GM12878 (cell line): ENCODE results near the gene GVQW3. TPM values are rescaled to one million over a fixed set of nuclear protein-coding genes. Genes with fewer than 3 reads are reported as not detected.

Source experiments
- ATAC-seq: fragments of 200-7000 bp; cut with Tn5 transposase; 3 replicates; pipeline ENCODE4 v1.9.1; 2020; ENCODE audit warnings: mild to moderate bottlenecking, moderate library complexity
- BruUV-seq: library from RNA; stranded (reverse); fragments of 400-500 nt; replicated peaks from 2 replicates; lab custom pipeline; 2021; lab: Mats Ljungman, UMichigan
- CTCF ChIA-PET: fragments of 300-600 bp; sonication (Branson Sonifier 250); formaldehyde crosslinking; extraction: SDS; loops from one replicate; lab custom pipeline; 2021; ENCODE audit warnings: inconsistent platforms; lab: Yijun Ruan, JAX
- POLR2A ChIA-PET: fragments of 350-600 bp; formaldehyde crosslinking; extraction: SDS; loops from one replicate; lab custom pipeline; 2021; ENCODE audit warnings: inconsistent platforms; lab: Charles Lee
- RAD21 ChIA-PET: fragments of 300-600 bp; sonication (Branson Sonifier 250); formaldehyde crosslinking; loops from one replicate; lab custom pipeline; 2023; ENCODE audit warnings: antibody characterized with exemption; ENCODE audit not compliant: unreplicated experiment; lab: Charles Lee
- SMC1A ChIA-PET: fragments of 300-600 bp; sonication (Branson Sonifier 250); formaldehyde crosslinking; loops from one replicate; lab custom pipeline; 2023; ENCODE audit not compliant: unreplicated experiment, uncharacterized antibody; lab: Charles Lee
- DNase-seq: peaks from one replicate; pipeline ENCODE4 v3.0.0-alpha.2; 2011; ENCODE audit warnings: low read depth, low spot score
- FAIRE-seq: peaks from 3 replicates; lab custom pipeline; 2011; peaks lifted over from hg19 to GRCh38; lab: Jason Lieb, UNC
- H2AFZ ChIP-seq: 2 replicates; pipeline ENCODE4 v1.6.0; 2011; ENCODE audit warnings: low read depth, low read length, control low read depth; ENCODE audit not compliant: control insufficient read depth
- H3K27ac ChIP-seq: 2 replicates; pipeline ENCODE4 v1.5.1; 2011; ENCODE audit warnings: control low read depth; ENCODE audit not compliant: control insufficient read depth, insufficient read depth
- H3K27me3 ChIP-seq, 2 experiments: replicated peaks in 1 of 2; 2 replicates each; pipeline versions ENCODE4 v1.6.0 to v1.6.1; 2011; ENCODE audit warnings: low read length in 1 of 2; ENCODE audit not compliant: control insufficient read depth in 2 of 2, insufficient read depth in 2 of 2
- H3K36me3 ChIP-seq, 2 experiments: 2 replicates each; pipeline ENCODE4 v1.5.1; 2011; ENCODE audit warnings: low read length in 1 of 2; ENCODE audit not compliant: control insufficient read depth in 2 of 2, insufficient read depth in 2 of 2
- H3K4me1 ChIP-seq: 2 replicates; pipeline ENCODE4 v1.6.1; 2011; ENCODE audit warnings: mild to moderate bottlenecking, low read length, moderate library complexity, mixed read lengths; ENCODE audit not compliant: control insufficient read depth, insufficient read depth
- H3K4me2 ChIP-seq: 2 replicates; pipeline ENCODE4 v1.6.0; 2011; ENCODE audit warnings: control low read depth; ENCODE audit not compliant: control insufficient read depth, insufficient read depth
- H3K4me3 ChIP-seq: fragments of 200-600 bp; sonication (generic); 2 replicates; pipeline ENCODE4 v1.5.1; 2016
- H3K79me2 ChIP-seq: 2 replicates; pipeline ENCODE4 v1.6.0; 2011; ENCODE audit warnings: low read length; ENCODE audit not compliant: control insufficient read depth, insufficient read depth
- H3K9ac ChIP-seq: 2 replicates; pipeline ENCODE4 v1.8.0; 2011; ENCODE audit warnings: low read length, control low read depth, mixed read lengths; ENCODE audit not compliant: control insufficient read depth, insufficient read depth
- H3K9me3 ChIP-seq: replicated peaks from 3 replicates; pipeline ENCODE4 v1.5.1; 2011; ENCODE audit warnings: mild to moderate bottlenecking, low read length; ENCODE audit not compliant: control insufficient read depth, insufficient read depth
- H4K20me1 ChIP-seq: 2 replicates; pipeline ENCODE4 v1.6.0; 2011; ENCODE audit not compliant: control insufficient read depth, insufficient read depth
- CHD1 ChIP-seq: IDR thresholded peaks from 2 replicates; pipeline ENCODE4 v1.6.1; 2012; ENCODE audit warnings: low read depth, low read length, improper control_type of control experiment
- CHD2 ChIP-seq: IDR thresholded peaks from 2 replicates; pipeline ENCODE4 v1.6.1; 2011; ENCODE audit warnings: low read depth, low read length, improper control_type of control experiment, borderline replicate concordance
- DPF2 ChIP-seq: fragments of 450-650 bp; IDR thresholded peaks from 2 replicates; pipeline ENCODE4 v1.6.1; 2017; ENCODE audit warnings: mild to moderate bottlenecking
- FOS ChIP-seq: IDR thresholded peaks from 3 replicates; pipeline ENCODE4 v1.6.1; 2011; ENCODE audit warnings: borderline replicate concordance; ENCODE audit not compliant: insufficient read length; ENCODE audit errors: extremely low read depth
- GATAD2B ChIP-seq: fragments of 450-650 bp; conservative IDR thresholded peaks from 2 replicates; pipeline ENCODE4 v1.6.1; 2017; ENCODE audit warnings: low read depth, mild to moderate bottlenecking, moderate library complexity
- IKZF1 ChIP-seq: fragments of 450-650 bp; conservative IDR thresholded peaks from 2 replicates; pipeline ENCODE4 v1.6.1; 2017; ENCODE audit warnings: antibody characterized with exemption, mild to moderate bottlenecking
- MTA3 ChIP-seq: IDR thresholded peaks from 2 replicates; pipeline ENCODE4 v1.6.1; 2012; ENCODE audit warnings: low read length, inconsistent platforms, borderline replicate concordance
- NR2C2 ChIP-seq: IDR thresholded peaks from 2 replicates; pipeline ENCODE4 v1.6.1; 2011; ENCODE audit warnings: borderline replicate concordance, low read depth; ENCODE audit not compliant: control insufficient read depth, insufficient read length
- PAX8 ChIP-seq: fragments of 450-650 bp; IDR thresholded peaks from 2 replicates; pipeline ENCODE4 v1.6.1; 2017; ENCODE audit warnings: mild to moderate bottlenecking, moderate library complexity
- POLR2A ChIP-seq: IDR thresholded peaks from 2 replicates; pipeline ENCODE4 v1.6.1; 2011; ENCODE audit warnings: low read depth, mild to moderate bottlenecking, low read length
- POLR2AphosphoS5 ChIP-seq: IDR thresholded peaks from 2 replicates; pipeline ENCODE4 v1.6.1; 2011; ENCODE audit warnings: mild to moderate bottlenecking, low read length, inconsistent platforms
- RELA ChIP-seq: fragments of 450-650 bp; IDR thresholded peaks from 2 replicates; pipeline ENCODE4 v1.8.0; 2014; ENCODE audit warnings: borderline replicate concordance; ENCODE audit not compliant: partially characterized antibody
- RUNX3 ChIP-seq: IDR thresholded peaks from 2 replicates; pipeline ENCODE4 v1.6.1; 2012; ENCODE audit warnings: low read length, inconsistent platforms
- SMARCA5 ChIP-seq: fragments of 450-650 bp; IDR thresholded peaks from 2 replicates; pipeline ENCODE4 v1.6.1; 2017; ENCODE audit warnings: mild to moderate bottlenecking
- SP1 ChIP-seq: IDR thresholded peaks from one replicate; pipeline ENCODE4 v1.6.1; 2011; ENCODE audit warnings: low read depth, low read length
- STAT3 ChIP-seq: IDR thresholded peaks from 2 replicates; pipeline ENCODE4 v1.6.1; 2011; ENCODE audit warnings: low read depth, low read length, improper control_type of control experiment
- TAF1 ChIP-seq: IDR thresholded peaks from 2 replicates; pipeline ENCODE4 v1.6.1; 2011; ENCODE audit warnings: mild to moderate bottlenecking, low read depth, low read length, borderline replicate concordance
- ZNF217 ChIP-seq: fragments of 450-650 bp; IDR thresholded peaks from 2 replicates; pipeline ENCODE4 v1.6.1; 2017; ENCODE audit warnings: antibody characterized with exemption, mild to moderate bottlenecking
- ZNF274 ChIP-seq: IDR thresholded peaks from one replicate; pipeline ENCODE4 v1.8.0; 2011; ENCODE audit not compliant: insufficient read length, insufficient read depth
- WGBS: methylation state at CpG from one replicate; pipeline ENCODE4 v1.1.6; 2016; ENCODE audit warnings: low lambda C conversion rate; ENCODE audit not compliant: insufficient replicate concordance, insufficient coverage; ENCODE audit errors: missing lambda C conversion rate; 5-methylcytosine and 5-hydroxymethylcytosine counted together
- in situ Hi-C: fragments of 300-500 bp; cut with MboI; formaldehyde crosslinking; loops from 9 replicates; pipeline ENCODE4 v1.14.3; 2018; ENCODE audit warnings: mixed read lengths
- intact Hi-C: fragments of 100-400 bp; cut with micrococcal nuclease; formaldehyde crosslinking; loops from one replicate; pipeline ENCODE4 v1.14.2; 2022; ENCODE audit not compliant: unreplicated experiment
- polyA plus RNA-seq, 11 experiments: library from polyadenylated mRNA; depleted of rRNA in 4 of 11; unstranded in 6 of 11; stranded (reverse) in 5 of 11; fragments of >200 nt; fragmentation: Nextera tagmentation in 4 of 11; fragmentation: Illumina TruSeq in 1 of 11; extraction: Ambion mirVana in 4 of 11; extraction: Trizol in 1 of 11; gene quantifications; 1 replicate in 1 of 11; 2 replicates in 10 of 11; pipeline versions ENCODE4 v1.2.1 to v1.2.3, GENCODE V29; 2011 to 2016; ENCODE audit warnings: inconsistent platforms in 2 of 11, missing spikeins in 2 of 11, low read depth in 1 of 11
- total RNA-seq, 4 experiments: library from RNA; depleted of rRNA in 3 of 4; stranded (reverse); fragments of >200 nt in 3 of 4; fragmentation: Illumina TruSeq in 1 of 4; extraction: Trizol in 1 of 4; gene quantifications; 2 replicates each; pipeline versions ENCODE4 v1.2.1 to v1.2.3, GENCODE V29; 2013 to 2021
- TF ChIP-seq, protein P1 (sequence below): fragments of 450-650 bp; IDR thresholded peaks from 2 replicates; pipeline ENCODE4 v1.6.1; 2017; ENCODE audit warnings: mild to moderate bottlenecking, moderate library complexity
- TF ChIP-seq, protein P2 (sequence below): IDR thresholded peaks from 2 replicates; pipeline ENCODE4 v1.6.1; 2011; ENCODE audit warnings: borderline replicate concordance, low read depth, mild to moderate bottlenecking, moderate library complexity, mixed read lengths, low read length; ENCODE audit not compliant: insufficient read depth; ENCODE audit errors: extremely low read length

The GVQW3 gene
- total and polyA plus RNA-seq, 10 of the 15 experiments (the other 5 are each of a cell fraction or from before 2014, with no cell fraction given): 0.13 to 3.3 (median 1.7) TPM

DNA sequence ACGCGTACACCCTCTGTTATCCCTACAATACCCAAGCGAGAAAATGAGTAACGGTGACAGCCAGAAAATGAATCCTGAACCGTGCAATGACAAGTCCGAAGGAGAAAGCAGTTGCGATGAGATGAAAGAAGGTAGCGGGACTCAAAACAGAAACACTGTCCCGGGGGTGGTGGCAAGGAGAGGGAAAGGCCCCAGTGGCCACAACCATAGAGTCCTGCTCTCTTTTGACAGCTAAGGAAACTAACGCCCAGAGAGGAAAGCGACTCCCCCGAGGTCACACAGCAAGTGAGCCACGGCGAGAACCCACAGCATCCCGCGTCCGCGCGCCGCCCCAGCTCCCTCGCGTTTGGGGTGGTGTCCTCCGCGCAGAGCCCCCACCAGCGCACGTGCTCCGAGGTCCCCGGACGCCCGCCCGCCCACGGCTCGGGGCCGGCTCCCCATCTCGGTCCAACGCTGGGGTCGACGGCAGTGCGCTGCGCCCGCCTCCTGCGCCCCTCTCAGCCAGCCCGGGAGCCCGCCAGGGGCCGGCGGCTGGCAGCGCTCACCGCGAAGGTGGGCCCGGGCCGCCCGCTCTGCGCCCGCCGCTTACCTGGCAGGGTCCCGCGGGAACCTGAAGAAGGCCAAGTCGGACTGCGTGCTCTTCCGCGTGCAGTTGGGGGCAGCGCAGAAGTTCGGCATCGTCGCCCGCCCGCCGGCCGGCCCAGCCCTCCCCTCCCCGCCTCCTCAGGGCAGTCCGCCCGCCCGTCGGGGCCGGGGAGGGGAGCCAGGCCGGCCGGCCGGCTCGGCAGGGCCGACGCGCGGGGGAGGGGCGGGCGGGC lies 755 bp upstream of the GVQW3 start:
- DNase-seq (no peak), ATAC-seq (peak; percentile 26), FAIRE-seq (no peak)
- SMC1A ChIA-PET: no interaction called here
- peak overlapping the region; percentile 70 for H2AFZ ChIP-seq
- peaks cover 24% of the 10 kb centered on the region for H3K4me1 ChIP-seq
- no peaks in the 10 kb centered on the region for H3K36me3 ChIP-seq
- RAD21 ChIA-PET: no interaction called here
- 0 out of 2 replicates have a peak overlapping the region, but pooled peaks have one; percentile 7 for H3K27ac ChIP-seq
- POLR2A ChIA-PET: interaction anchor here (0.9 kb wide), 1 partner anchor 65 kb away, joined by 3 read pairs; no protein-coding TSS in a partner anchor
- no peaks in the 10 kb centered on the region for H3K27me3 ChIP-seq
- peak overlapping the region; percentile 63 for H3K9ac ChIP-seq
- no peaks in the 10 kb centered on the region for H3K9me3 ChIP-seq
- in situ Hi-C loops (no loop called here), intact Hi-C loops (loop anchor here (2.0 to 5.0 kb wide), 2 partner anchors 64 to 143 kb away; partner anchors contain the start of gene EMSY)
- CTCF ChIA-PET: interaction anchor here (0.9 to 1.9 kb wide), 2 partner anchors 10 to 40 kb away, joined by 3 to 7 read pairs; no protein-coding TSS in a partner anchor
- peaks cover 2% of the 10 kb centered on the region; the same call in 1 of the 2 replicates for H4K20me1 ChIP-seq
- under 1% methylated on average over 31 of the region's 85 CpGs for WGBS
- BruUV-seq: no TSS peak
- peak overlapping the region; percentile 91 for H3K4me2 ChIP-seq
- H3K4me3 ChIP-seq: peak overlapping the region; percentile 71
- peaks cover 15% of the 10 kb centered on the region for H3K79me2 ChIP-seq
- no peak for TF ChIP-seq ZNF217
- TF ChIP-seq POLR2A: peak; percentile 7; the same call in 1 of the 2 replicates
- TF ChIP-seq PAX8: no peak
- TF ChIP-seq CHD2: no peak
- no peak for TF ChIP-seq RELA
- peak; percentile 90 for TF ChIP-seq GATAD2B
- peak; percentile 36; the same call in 1 of the 2 replicates for TF ChIP-seq RUNX3
- TF ChIP-seq ZNF274: no peak
- TF ChIP-seq TAF1: no peak
- no peak for TF ChIP-seq STAT3
- no peak for TF ChIP-seq POLR2AphosphoS5
- TF ChIP-seq FOS: no peak
- no peak for TF ChIP-seq SP1
- TF ChIP-seq, protein P1, sequence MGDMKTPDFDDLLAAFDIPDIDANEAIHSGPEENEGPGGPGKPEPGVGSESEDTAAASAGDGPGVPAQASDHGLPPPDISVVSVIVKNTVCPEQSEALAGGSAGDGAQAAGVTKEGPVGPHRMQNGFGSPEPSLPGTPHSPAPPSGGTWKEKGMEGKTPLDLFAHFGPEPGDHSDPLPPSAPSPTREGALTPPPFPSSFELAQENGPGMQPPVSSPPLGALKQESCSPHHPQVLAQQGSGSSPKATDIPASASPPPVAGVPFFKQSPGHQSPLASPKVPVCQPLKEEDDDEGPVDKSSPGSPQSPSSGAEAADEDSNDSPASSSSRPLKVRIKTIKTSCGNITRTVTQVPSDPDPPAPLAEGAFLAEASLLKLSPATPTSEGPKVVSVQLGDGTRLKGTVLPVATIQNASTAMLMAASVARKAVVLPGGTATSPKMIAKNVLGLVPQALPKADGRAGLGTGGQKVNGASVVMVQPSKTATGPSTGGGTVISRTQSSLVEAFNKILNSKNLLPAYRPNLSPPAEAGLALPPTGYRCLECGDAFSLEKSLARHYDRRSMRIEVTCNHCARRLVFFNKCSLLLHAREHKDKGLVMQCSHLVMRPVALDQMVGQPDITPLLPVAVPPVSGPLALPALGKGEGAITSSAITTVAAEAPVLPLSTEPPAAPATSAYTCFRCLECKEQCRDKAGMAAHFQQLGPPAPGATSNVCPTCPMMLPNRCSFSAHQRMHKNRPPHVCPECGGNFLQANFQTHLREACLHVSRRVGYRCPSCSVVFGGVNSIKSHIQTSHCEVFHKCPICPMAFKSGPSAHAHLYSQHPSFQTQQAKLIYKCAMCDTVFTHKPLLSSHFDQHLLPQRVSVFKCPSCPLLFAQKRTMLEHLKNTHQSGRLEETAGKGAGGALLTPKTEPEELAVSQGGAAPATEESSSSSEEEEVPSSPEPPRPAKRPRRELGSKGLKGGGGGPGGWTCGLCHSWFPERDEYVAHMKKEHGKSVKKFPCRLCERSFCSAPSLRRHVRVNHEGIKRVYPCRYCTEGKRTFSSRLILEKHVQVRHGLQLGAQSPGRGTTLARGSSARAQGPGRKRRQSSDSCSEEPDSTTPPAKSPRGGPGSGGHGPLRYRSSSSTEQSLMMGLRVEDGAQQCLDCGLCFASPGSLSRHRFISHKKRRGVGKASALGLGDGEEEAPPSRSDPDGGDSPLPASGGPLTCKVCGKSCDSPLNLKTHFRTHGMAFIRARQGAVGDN: no peak
- no peak for TF ChIP-seq IKZF1
- TF ChIP-seq, protein P2, sequence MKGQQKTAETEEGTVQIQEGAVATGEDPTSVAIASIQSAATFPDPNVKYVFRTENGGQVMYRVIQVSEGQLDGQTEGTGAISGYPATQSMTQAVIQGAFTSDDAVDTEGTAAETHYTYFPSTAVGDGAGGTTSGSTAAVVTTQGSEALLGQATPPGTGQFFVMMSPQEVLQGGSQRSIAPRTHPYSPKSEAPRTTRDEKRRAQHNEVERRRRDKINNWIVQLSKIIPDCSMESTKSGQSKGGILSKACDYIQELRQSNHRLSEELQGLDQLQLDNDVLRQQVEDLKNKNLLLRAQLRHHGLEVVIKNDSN: no peak
- TF ChIP-seq DPF2: peak; percentile 40; the same call in 1 of the 2 replicates
- TF ChIP-seq SMARCA5: peak; percentile 72; the same call in 1 of the 2 replicates
- TF ChIP-seq CHD1: no peak
- no peak for TF ChIP-seq MTA3
- no peak for TF ChIP-seq NR2C2
